IPS-15b (cell line): ENCODE results near the gene MECR.

Experiments used
- H3K27me3 ChIP-seq: one replicate; pipeline ENCODE4 v1.6.1; 2013; ENCODE audit warnings: low read length; ENCODE audit not compliant: control insufficient read depth, insufficient read depth
- H3K36me3 ChIP-seq: one replicate; pipeline ENCODE4 v1.6.1; 2013; ENCODE audit warnings: low read length; ENCODE audit not compliant: control insufficient read depth, insufficient read depth
- H3K4me1 ChIP-seq: one replicate; pipeline ENCODE4 v1.6.1; 2013; ENCODE audit warnings: mild to moderate bottlenecking, low read length; ENCODE audit not compliant: control insufficient read depth, insufficient read depth
- H3K4me3 ChIP-seq: one replicate; pipeline ENCODE4 v1.5.1; 2013; ENCODE audit warnings: low read depth, low read length
- H3K9ac ChIP-seq: one replicate; pipeline ENCODE4 v1.6.1; 2013; ENCODE audit warnings: low read depth, mild to moderate bottlenecking, low read length
- H3K9me3 ChIP-seq: one replicate; pipeline ENCODE4 v1.6.1; 2013; ENCODE audit warnings: mild to moderate bottlenecking, low read length; ENCODE audit not compliant: control insufficient read depth, insufficient read depth

MECR gene

DNA sequence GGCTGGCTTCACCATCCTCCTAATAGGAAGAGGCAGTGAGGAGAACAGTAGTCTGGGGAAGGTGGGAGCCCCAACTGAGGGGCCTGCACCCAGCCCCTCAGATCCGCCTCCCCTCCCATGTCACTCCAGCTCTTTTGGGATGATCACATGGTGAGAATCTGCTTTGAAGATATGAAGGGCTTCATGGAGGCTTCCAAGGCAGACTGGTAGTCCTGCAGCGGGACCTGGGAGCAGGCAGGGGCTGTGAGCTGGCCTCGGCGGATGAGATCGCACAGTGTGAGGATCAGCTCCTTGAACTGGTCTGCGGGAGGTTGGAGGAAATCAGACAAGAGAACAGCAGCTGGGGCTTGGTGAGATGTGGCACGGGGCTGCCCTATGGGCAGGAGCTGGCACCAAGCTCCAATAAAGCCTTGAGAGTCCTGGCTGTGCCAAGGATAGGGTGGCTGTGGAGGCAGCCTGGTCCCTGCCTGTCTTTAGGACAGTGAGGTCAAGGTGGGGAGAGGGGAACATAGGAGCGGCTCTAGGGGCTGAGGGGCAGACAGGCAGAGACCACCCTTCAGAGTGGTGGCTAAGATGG lies 36.8 kb downstream of the MECR start:
- Histone ChIP-seq H3K9me3 (no peaks in the 10 kb centered on the region), H3K27me3 (no peaks in the 10 kb centered on the region), H3K4me3 (no peak overlapping the region), H3K36me3 (peaks cover 23% of the 10 kb centered on the region), H3K9ac (no peak overlapping the region), H3K4me1 (no peaks in the 10 kb centered on the region)

DNA sequence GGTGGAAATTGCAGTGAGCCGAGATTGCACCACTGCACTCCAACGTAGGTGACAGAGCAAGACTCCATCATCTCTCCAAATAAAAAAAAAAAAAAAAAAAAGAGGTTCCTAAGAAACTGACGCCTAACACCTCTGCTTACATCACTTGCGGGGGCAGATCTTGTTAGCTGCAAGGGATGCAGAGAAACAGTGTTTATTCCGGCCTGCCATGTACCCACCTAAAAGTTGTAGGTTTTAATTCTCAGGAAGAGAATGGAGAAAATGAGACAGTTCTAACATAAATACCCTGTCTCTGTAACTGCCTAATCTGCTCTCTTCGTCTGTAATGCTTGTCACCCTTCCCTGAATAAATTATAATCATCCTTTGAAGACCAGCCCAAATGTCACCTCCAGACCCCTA lies 40.0 kb downstream of the MECR start:
- Histone ChIP-seq H3K36me3 (peaks cover 18% of the 10 kb centered on the region), H3K27me3 (no peaks in the 10 kb centered on the region), H3K9me3 (no peaks in the 10 kb centered on the region), H3K4me1 (peaks cover 11% of the 10 kb centered on the region), H3K4me3 (no peak overlapping the region), H3K9ac (no peak overlapping the region)

DNA sequence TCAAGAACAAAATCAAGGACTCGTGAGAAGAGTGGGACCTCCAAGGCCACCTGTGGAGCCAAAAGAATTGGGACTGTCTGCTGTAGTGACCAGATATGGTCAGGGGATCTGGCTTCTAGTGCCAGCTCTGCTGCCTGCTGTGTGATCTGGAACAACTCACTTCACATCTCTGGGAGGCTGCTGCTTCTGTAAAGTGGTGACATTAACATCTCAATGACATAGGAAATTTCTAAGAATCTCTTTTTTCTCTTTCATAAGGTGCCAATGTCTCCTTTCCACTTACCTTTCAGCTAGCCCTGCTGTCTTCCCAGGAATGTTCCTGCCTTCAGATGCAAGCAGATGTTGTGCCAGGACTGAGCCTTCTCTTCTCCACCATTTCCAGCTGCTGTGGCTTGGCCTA lies 44.0 kb downstream of the MECR start:
- H3K36me3 ChIP-seq, result no peaks in the 10 kb centered on the region
- no peak overlapping the region for H3K4me3 ChIP-seq
- no peaks in the 10 kb centered on the region for H3K9me3 ChIP-seq
- H3K27me3 ChIP-seq, result no peaks in the 10 kb centered on the region
- H3K9ac ChIP-seq, result no peak overlapping the region
- H3K4me1 ChIP-seq, result peaks cover 14% of the 10 kb centered on the region

DNA sequence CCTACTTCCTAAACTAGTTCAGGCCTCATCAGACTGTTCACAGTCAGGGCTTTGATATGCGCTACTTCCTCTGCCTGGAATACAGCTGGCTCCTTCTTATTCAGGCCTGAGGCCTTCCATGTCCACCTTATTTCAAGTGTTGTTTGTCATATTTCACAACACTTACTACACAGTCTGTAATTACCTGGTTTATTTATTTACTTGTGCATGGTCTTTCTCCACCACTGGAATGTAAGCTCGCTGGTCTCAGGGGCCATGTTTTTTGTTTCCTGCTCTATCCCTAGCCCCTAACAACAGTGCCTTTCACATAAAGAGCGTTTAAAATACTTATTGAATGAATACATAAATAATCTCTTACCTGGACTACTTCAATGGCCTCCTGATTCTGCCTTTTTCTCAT lies 44.5 kb downstream of the MECR start:
- Histone ChIP-seq H3K4me1 (peaks cover 14% of the 10 kb centered on the region), H3K9me3 (no peaks in the 10 kb centered on the region), H3K4me3 (no peak overlapping the region), H3K27me3 (no peaks in the 10 kb centered on the region), H3K9ac (no peak overlapping the region), H3K36me3 (no peaks in the 10 kb centered on the region)

DNA sequence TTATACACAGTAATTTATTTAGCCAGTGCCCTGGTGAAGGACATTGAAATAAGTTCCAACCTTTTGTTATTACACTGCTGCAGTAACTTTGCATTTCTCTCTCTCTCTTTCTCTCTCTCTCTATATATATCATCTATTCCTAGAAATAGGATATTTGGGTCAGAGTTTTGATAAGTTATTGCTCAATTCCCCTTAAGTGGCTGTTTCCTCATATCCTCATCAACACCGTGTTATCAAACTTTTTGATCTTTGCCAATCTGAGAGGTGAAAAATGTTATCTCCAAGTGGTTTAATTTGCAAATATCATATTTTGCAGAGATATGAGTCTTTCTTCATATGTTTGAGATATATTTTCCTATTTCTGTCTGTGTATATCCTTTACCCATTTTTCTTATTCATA lies 47.4 kb downstream of the MECR start:
- Histone ChIP-seq H3K36me3 (peaks cover 2% of the 10 kb centered on the region), H3K4me1 (peaks cover 14% of the 10 kb centered on the region), H3K9ac (no peak overlapping the region), H3K27me3 (no peaks in the 10 kb centered on the region), H3K9me3 (no peaks in the 10 kb centered on the region), H3K4me3 (no peak overlapping the region)

DNA sequence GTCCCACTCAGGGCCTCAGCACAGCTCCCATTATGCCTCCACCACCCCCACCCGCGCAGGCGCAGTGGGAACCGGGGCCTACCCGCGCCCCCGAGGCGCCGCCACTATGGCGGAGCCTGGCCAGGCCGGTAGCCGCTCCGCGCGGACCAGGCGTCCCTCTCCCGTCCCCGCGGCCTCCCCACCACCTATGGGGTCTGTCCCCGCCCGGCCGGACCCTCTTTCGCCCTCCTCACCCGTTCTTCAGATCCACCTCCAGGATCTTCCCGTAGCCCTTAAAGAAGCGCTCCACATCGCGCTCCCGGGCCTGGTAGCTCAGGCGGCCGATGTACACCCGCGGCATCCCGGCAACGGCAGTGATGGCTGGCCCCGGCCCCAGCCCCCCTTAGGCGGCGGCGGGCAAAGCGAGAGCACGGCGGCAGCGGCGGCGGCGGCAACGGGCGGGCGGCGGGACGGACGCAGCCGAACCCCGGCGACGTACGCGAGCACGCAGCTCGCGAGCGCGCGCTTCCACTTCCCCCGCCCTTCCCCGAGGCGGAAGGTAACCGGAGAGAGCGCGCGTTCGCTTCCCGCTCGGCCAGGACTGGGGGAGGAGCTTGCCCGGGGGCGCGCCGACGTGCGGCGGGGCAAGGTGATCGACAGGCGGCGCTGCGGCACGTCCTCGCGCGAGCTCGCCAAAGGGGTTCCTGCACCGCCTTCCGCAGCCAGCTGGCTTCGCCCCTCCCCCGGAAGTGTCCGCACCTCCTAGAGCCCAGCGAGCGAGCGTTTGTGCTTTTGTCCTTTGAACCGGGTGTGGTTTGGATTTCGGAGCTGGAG lies 49.1 kb downstream of the MECR start, which contains the start of gene SRSF4:
Gene SRSF4, minus strand, starts transcription at position 488 of the 813 bp plus-strand sequence. Its CDS starts 148 bp downstream, at position 340.
- no peaks in the 10 kb centered on the region for H3K9me3 ChIP-seq
- H3K4me1 ChIP-seq, result peaks cover 9% of the 10 kb centered on the region
- peak within 1 kb of the TSS; percentile 99 for H3K9ac ChIP-seq
- no peaks in the 10 kb centered on the region for H3K27me3 ChIP-seq
- peak within 1 kb of the TSS; percentile 95 for H3K4me3 ChIP-seq
- H3K36me3 ChIP-seq, result peaks cover 5% of the 10 kb centered on the region

DNA sequence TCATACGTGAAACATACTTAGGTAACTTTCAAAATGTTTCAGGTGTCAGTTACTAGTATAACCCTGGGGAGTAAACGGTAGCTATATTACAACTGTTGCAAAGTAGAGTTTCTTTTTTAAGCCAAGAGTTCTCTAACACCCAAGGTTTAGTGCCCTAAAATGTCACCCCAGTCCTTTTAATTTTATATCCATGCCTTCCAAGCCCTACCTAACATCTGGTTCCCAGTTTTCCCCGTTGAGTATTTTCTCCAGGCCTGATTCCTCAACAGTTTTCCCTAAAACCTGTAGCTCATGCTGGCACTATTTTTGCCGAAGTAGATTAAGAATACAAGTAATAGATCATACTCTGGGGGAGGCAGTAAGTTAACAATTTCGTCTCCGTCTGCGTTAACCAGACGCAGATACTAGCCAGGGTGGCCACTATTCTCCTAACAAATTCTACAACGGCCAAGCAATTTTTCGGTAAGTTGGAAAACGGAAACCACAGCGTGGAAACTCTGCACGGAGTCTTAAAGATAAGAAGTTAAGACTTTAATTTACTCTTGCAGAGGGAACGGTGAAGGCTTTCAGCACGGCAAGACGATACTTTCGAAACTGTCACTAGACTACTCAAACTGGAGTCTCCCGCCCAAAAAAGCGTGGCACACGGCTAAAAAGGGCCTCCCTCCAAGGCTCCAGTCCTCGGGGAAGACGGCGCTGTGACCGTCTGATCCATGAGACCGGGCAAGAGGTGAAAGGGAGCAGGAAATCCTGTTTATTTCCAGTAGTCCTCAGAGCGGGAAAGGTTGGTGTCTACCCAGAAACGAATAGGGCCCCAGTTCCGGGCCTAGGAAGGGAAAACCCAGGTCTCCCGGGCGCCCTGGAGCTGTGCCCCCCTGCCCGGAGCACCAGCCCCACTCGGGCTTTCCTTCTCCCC lies 50.0 kb downstream of the MECR start:
- Histone ChIP-seq H3K4me1 (peaks cover 3% of the 10 kb centered on the region), H3K27me3 (no peaks in the 10 kb centered on the region), H3K36me3 (peaks cover 5% of the 10 kb centered on the region), H3K4me3 (peak overlapping the region; percentile 95), H3K9me3 (no peaks in the 10 kb centered on the region), H3K9ac (peak overlapping the region; percentile 99)

DNA sequence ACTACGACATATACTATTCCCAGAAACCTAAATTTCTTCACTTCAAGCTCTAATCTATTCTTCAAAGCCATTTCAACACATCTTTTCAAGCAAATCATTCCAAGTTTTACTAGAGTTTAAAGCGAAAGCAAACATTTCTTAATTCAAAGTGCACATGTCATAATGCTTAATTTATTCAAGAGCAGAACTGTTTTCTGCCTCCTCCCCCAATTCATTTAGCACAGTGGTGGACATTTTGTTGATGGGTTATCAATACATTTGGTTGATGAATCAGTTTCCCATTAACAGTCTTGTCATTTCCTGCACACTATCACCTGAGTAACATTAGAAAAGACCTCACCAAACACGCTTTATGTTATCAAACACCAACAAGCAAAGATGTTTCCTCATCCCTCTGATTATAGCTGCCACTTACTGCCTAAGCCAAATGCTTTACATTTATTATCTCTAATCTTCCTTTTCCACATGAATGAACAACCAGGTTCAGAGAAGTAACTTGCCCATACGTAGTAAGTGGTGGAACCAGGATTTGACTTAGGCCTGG lies 51.0 kb downstream of the MECR start:
- Histone ChIP-seq H3K9ac (no peak overlapping the region), H3K36me3 (peaks cover 5% of the 10 kb centered on the region)

DNA sequence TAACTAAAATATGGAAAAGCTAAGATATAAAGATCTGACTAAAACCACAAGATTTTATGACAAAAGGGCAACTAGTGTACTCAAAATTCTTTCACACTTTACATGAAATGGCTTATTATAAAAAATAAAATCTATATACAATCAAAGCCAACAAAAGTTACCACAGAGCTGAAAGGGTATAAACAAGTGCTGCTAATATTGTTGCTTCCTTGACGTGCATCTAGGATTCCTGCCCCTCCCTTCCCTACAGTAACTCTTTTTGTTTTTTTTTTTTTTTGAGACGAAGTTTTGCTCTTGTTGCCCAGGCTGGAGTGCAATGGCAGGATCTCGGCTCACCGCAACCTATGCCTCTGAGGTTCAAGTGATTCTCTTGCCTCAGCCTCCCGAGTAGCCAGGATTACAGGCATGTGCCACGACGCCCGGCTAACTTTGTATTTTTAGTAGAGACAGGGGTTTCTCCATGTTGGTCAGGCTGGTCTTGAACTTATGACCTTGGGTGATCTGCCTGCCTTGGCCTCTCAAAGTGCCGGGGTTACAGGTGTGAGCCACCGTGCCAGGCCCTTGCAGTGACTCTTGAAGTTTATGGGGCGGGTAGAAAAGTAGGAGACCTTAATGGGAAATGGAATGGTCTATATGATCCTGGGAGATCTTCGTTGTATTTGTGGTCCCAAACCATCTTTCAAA lies 53.6 kb downstream of the MECR start:
- Histone ChIP-seq H3K4me1 (no peaks in the 10 kb centered on the region), H3K9ac (no peak overlapping the region), H3K4me3 (no peak overlapping the region), H3K27me3 (no peaks in the 10 kb centered on the region), H3K9me3 (no peaks in the 10 kb centered on the region), H3K36me3 (peaks cover 5% of the 10 kb centered on the region)

More for the DNA sequence above, 51.0 kb downstream of the MECR start:
- Histone ChIP-seq H3K4me3 (peak overlapping the region; percentile 95), H3K4me1 (peaks cover 3% of the 10 kb centered on the region), H3K9me3 (no peaks in the 10 kb centered on the region), H3K27me3 (no peaks in the 10 kb centered on the region)

DNA sequence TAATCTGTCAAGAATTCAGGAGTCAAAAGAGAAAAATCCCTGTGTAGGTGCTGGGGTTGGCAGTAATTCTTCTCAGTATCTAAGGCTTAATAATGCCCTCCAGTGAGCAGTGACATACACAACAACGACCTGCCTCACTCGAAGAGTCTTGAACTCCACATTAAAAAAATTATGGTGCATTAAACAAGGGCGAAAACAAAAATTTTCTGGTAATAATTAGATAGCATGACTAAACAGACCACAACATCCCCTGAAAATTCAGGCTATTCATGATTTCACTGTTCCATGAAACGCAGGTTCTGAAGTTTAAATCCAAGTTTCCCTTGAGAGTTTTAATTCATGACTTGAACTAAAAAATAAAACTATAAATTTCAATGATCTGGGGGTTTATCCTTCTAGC lies 54.2 kb downstream of the MECR start:
- no peak overlapping the region for H3K9ac ChIP-seq
- no peaks in the 10 kb centered on the region for H3K9me3 ChIP-seq
- H3K4me3 ChIP-seq, result no peak overlapping the region
- no peaks in the 10 kb centered on the region for H3K27me3 ChIP-seq
- H3K4me1 ChIP-seq, result peaks cover 1% of the 10 kb centered on the region
- H3K36me3 ChIP-seq, result peaks cover 5% of the 10 kb centered on the region

DNA sequence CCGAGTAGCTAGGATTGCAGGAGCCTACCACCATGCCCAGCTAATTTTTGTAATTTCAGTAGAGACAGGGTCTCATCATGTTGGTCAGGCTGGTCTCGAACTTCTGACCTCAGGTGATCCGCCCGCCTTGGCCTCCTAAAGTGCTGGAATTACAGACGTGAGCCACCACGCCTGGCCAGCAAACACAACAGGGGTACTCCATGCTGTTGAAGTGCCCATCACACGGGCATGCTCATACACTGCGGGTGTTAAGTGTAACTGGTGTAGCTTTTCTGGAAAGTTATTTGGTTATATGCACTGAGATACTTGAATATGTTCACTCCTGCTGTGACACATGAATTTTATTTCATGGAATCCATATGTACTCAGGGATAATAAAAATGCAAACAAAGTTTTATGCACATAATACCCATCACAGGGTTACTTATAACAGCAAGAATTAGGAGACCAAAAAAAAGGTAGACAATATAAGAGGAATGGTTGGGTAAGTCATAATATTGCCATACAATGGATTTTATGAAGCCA lies 58.3 kb downstream of the MECR start:
- Histone ChIP-seq H3K36me3 (peaks cover 3% of the 10 kb centered on the region), H3K27me3 (no peaks in the 10 kb centered on the region)

More for the DNA sequence above, 58.3 kb downstream of the MECR start:
- Histone ChIP-seq H3K4me3 (no peak overlapping the region), H3K9ac (no peak overlapping the region), H3K4me1 (peaks cover 9% of the 10 kb centered on the region), H3K9me3 (no peaks in the 10 kb centered on the region)
